Coronary artery (tissue), 2 donors: Measurements from ENCODE around the gene SIX4.
A peak's percentile ranks its signal among the peaks of the same experiment; 100 is the strongest.

Source experiments
- DNase-seq: peaks from one replicate; pipeline ENCODE4 v3.0.0-alpha.2; 2017; ENCODE audit warnings: low spot score
- H3K27ac ChIP-seq, 2 donors: fragments of 200-600 bp; sonication (generic); one replicate each; pipeline ENCODE4 v1.5.1; 2016 to 2019
- H3K4me3 ChIP-seq: fragments of 200-600 bp; sonication (generic); 2 replicates; pipeline ENCODE4 v1.5.1; 2016; ENCODE audit warnings: mild to moderate bottlenecking, moderate library complexity
- CTCF ChIP-seq: fragments of 200-600 bp; sonication (generic); IDR thresholded peaks from one replicate; pipeline ENCODE4 v1.5.1; 2019; ENCODE audit warnings: antibody characterized with exemption

SIX4 gene

GRCh38 chr14:60723907-60724618, at the start of gene SIX4:
SIX4 (minus strand) TSS chr14:60724351; CDS start chr14:60724074, 277 bp downstream.
- peak; percentile 79 for DNase-seq
- Histone ChIP-seq H3K27ac (peak within 1 kb of the TSS; percentile 52 to 64), H3K4me3 (peak within 1 kb of the TSS; percentile 78)
- TF ChIP-seq CTCF: no peak

GRCh38 chr14:60773558-60773957, 49.4 kb upstream of the SIX4 start:
- no peak for DNase-seq
- no peak for TF ChIP-seq CTCF
- Histone ChIP-seq H3K27ac (no peak overlapping the region), H3K4me3 (no peak overlapping the region)

- no peak overlapping the region for H3K27ac ChIP-seq
- no peak for DNase-seq
- TF ChIP-seq CTCF: no peak
Measured at GRCh38 chr14:60771117-60771516, 47.0 kb upstream of the SIX4 start.

GRCh38 chr14:60768602-60769001, 44.5 kb upstream of the SIX4 start:
- TF ChIP-seq CTCF: no peak
- DNase-seq: no peak
- no peak overlapping the region for H3K27ac ChIP-seq
- H3K4me3 ChIP-seq: no peak overlapping the region

More at GRCh38 chr14:60771117-60771516, 47.0 kb upstream of the SIX4 start:
- no peak overlapping the region for H3K4me3 ChIP-seq

- no peak overlapping the region for H3K27ac ChIP-seq
- no peak for DNase-seq
- no peak for TF ChIP-seq CTCF
- H3K4me3 ChIP-seq: no peak overlapping the region
Measured at GRCh38 chr14:60760644-60761364, 36.7 kb upstream of the SIX4 start.

- DNase-seq: no peak
- H3K4me3 ChIP-seq: no peak overlapping the region
- no peak overlapping the region for H3K27ac ChIP-seq
- TF ChIP-seq CTCF: no peak
Measured at GRCh38 chr14:60760209-60760608, 36.1 kb upstream of the SIX4 start.

- Histone ChIP-seq H3K27ac (no peak overlapping the region), H3K4me3 (no peak overlapping the region)
- no peak for TF ChIP-seq CTCF
- no peak for DNase-seq
Measured at GRCh38 chr14:60758885-60759284, 34.7 kb upstream of the SIX4 start.
